Omental fat pad (tissue), 4 donors: ENCODE data around the gene PRKCB. TPM values are rescaled to one million over a fixed set of nuclear protein-coding genes. Genes with fewer than 3 reads are reported as not detected.

Experiments
- ATAC-seq: fragments of 150-250 bp; one replicate; pipeline ENCODE4 v1.9.1; 2016; ENCODE audit warnings: mild to moderate bottlenecking, moderate library complexity; ENCODE audit not compliant: low FRiP score
- DNase-seq: peaks from one replicate; pipeline ENCODE4 v3.0.0-alpha.2; 2019; ENCODE audit warnings: low spot score
- CTCF ChIP-seq, 3 donors: fragments of 450-650 bp; IDR thresholded peaks; one replicate each; pipeline ENCODE4 v1.5.1; 2016 to 2017; ENCODE audit warnings: antibody characterized with exemption in 3 of 3, mild to moderate bottlenecking in 3 of 3, moderate library complexity in 2 of 3
- total RNA-seq, 4 donors: library from RNA; depleted of rRNA; stranded (reverse); fragments of >200 nt; gene quantifications; one replicate each; pipeline ENCODE4 v1.1.0, GENCODE V29; 2016

PRKCB gene
- total RNA-seq, 4 donors from 2014 or later: 5.3 to 18.6 (median 11.1) TPM

GRCh38 chr16:23836078-23836403 is 258 bp downstream of the PRKCB start:
- no peak for TF ChIP-seq CTCF (IDR thresholded peaks at IDR 0.05)
- ATAC-seq (no peak), DNase-seq (no peak)

- ATAC-seq (no peak), DNase-seq (no peak)
- no peak for TF ChIP-seq CTCF (IDR thresholded peaks at IDR 0.05)
Measured at GRCh38 chr16:23836404-23837311, 875 bp downstream of the PRKCB start.

GRCh38 chr16:23837553-23838308 is 1.9 kb downstream of the PRKCB start:
- ATAC-seq: no peak
- no peak for DNase-seq
- TF ChIP-seq CTCF (IDR thresholded peaks at IDR 0.05): no peak

- ATAC-seq (no peak), DNase-seq (no peak)
- no peak for TF ChIP-seq CTCF (IDR thresholded peaks at IDR 0.05)
Measured at GRCh38 chr16:23838485-23839142, 2.8 kb downstream of the PRKCB start.

- DNase-seq (no peak), ATAC-seq (no peak)
- TF ChIP-seq CTCF (IDR thresholded peaks at IDR 0.05): no peak
Measured at GRCh38 chr16:23840310-23840709, 4.5 kb downstream of the PRKCB start.

GRCh38 chr16:23842137-23842600 is 6.4 kb downstream of the PRKCB start:
- ATAC-seq (no peak), DNase-seq (no peak)
- TF ChIP-seq CTCF (IDR thresholded peaks at IDR 0.05): no peak
